Progenitor cell of endocrine pancreas (in vitro differentiated cells): ENCODE measurements around the gene UBTFL1. TPM values are rescaled to one million over a fixed set of nuclear protein-coding genes. Genes with fewer than 3 reads are reported as not detected.
"Not testable (repeated sequence)": the region's sequence is repeated elsewhere in the genome, so short reads cannot be mapped to it uniquely, and the experiment has no call there.

Experiments
- DNase-seq: peaks from one replicate; pipeline ENCODE4 v3.0.0; 2021; ENCODE audit warnings: low spot score; ENCODE audit not compliant: unreplicated experiment
- H3K27ac Mint-ChIP-seq: 2 replicates; pipeline ENCODE4 v1.8.0; 2021; ENCODE audit warnings: mild to moderate bottlenecking, moderate library complexity, mixed read lengths
- H3K27me3 Mint-ChIP-seq: 2 replicates; pipeline ENCODE4 v1.8.0; 2021; ENCODE audit warnings: mixed read lengths
- H3K36me3 Mint-ChIP-seq: 2 replicates; pipeline ENCODE4 v1.8.0; 2022; ENCODE audit warnings: mixed read lengths; ENCODE audit not compliant: insufficient read depth
- H3K4me1 Mint-ChIP-seq: 2 replicates; pipeline ENCODE4 v1.8.0; 2021; ENCODE audit warnings: low read depth, mixed read lengths
- H3K4me3 Mint-ChIP-seq: 2 replicates; pipeline ENCODE4 v1.8.0; 2021; ENCODE audit warnings: low read depth, mild to moderate bottlenecking, moderate library complexity, mixed read lengths
- H3K9me3 Mint-ChIP-seq: 2 replicates; pipeline ENCODE4 v1.8.0; 2021; ENCODE audit warnings: low read depth, mixed read lengths
- CTCF ChIP-seq: fragments of 200-600 bp; sonication (generic); IDR thresholded peaks from one replicate; pipeline ENCODE4 v1.5.0; 2021; ENCODE audit warnings: antibody characterized with exemption, mild to moderate bottlenecking; ENCODE audit not compliant: unreplicated experiment
- long read RNA-seq: library from polyadenylated mRNA; unstranded; transcript quantifications from one replicate; pipeline ENCODE4 v2.0.0, GENCODE V29; 2020
- total RNA-seq: library from RNA; stranded (reverse); gene quantifications from 2 replicates; pipeline ENCODE4 v1.2.1, GENCODE V29; 2021

Gene UBTFL1, protein sequence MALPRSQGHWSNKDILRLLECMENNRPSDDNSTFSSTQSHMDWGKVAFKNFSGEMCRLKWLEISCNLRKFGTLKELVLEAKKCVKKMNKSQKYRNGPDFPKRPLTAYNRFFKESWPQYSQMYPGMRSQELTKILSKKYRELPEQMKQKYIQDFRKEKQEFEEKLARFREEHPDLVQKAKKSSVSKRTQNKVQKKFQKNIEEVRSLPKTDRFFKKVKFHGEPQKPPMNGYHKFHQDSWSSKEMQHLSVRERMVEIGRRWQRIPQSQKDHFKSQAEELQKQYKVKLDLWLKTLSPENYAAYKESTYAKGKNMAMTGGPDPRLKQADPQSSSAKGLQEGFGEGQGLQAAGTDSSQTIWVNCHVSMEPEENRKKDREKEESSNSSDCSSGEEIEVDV
- total RNA-seq, result not detected in 2 replicates
- long read RNA-seq, result 0 reads

- H3K27ac Mint-ChIP-seq, H3K27me3 Mint-ChIP-seq, DNase-seq, H3K4me1 Mint-ChIP-seq, H3K36me3 Mint-ChIP-seq, H3K9me3 Mint-ChIP-seq, H3K4me3 Mint-ChIP-seq: not testable (repeated sequence)
These were observed at the start of gene UBTFL1 for GRCh38 chr11:90085650-90086049. Gene UBTFL1 (plus strand): TSS chr11:90085950. CDS start chr11:90085950, 0 bp downstream.

DNA sequence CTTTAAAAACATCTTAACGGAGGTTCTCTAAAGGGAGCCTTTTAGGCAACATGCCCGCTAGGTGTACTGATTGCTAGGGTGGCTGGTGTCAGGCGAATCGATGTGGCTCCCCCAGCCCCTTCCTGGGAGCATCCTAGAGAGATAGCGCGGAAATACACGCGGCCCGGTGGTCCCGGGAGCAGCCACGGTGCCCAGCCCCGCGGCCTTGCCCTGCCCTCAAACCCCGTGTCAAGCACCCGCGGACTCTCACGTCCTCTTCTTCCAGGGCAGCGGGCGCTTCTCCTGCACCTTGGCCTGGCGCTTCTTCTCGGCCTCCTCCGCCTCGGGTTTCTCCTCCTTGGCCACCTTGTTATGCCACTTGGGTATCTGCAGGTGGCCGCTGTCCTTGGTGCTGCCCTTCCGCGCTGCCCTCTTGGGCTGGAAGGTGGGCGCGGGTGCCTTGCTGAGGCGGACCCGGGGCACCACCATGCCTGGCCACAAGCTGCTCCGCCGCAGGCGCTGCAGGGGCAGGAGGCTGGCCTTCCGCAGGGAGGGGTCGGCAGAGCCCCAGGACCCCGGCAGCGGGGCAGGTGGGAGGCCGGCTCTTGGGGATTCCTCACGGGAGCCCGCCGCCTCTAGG, 34.0 kb upstream of the UBTFL1 start:
- H3K4me1 Mint-ChIP-seq, H3K27me3 Mint-ChIP-seq, H3K4me3 Mint-ChIP-seq, H3K9me3 Mint-ChIP-seq, H3K27ac Mint-ChIP-seq, H3K36me3 Mint-ChIP-seq: not testable (repeated sequence)
- peak; percentile 57 for DNase-seq

- TF ChIP-seq CTCF, result peak; percentile 41
- H3K27me3 Mint-ChIP-seq, H3K9me3 Mint-ChIP-seq, H3K36me3 Mint-ChIP-seq, H3K27ac Mint-ChIP-seq, H3K4me1 Mint-ChIP-seq: not testable (repeated sequence)
- peak; percentile 19 for DNase-seq
- H3K4me3 Mint-ChIP-seq, result peak overlapping the region; percentile 40
These were observed 33.4 kb upstream of the UBTFL1 start for GRCh38 chr11:90052311-90052710.

- not testable (repeated sequence) for H3K9me3 Mint-ChIP-seq, H3K27me3 Mint-ChIP-seq, H3K4me1 Mint-ChIP-seq, H3K36me3 Mint-ChIP-seq, H3K4me3 Mint-ChIP-seq, H3K27ac Mint-ChIP-seq, DNase-seq
These were observed 32.2 kb upstream of the UBTFL1 start for GRCh38 chr11:90053545-90053944.

GRCh38 chr11:90088731-90089130, 3.0 kb downstream of the UBTFL1 start:
- H3K27ac Mint-ChIP-seq, H3K4me1 Mint-ChIP-seq, H3K4me3 Mint-ChIP-seq, H3K27me3 Mint-ChIP-seq, H3K9me3 Mint-ChIP-seq, H3K36me3 Mint-ChIP-seq, DNase-seq: not testable (repeated sequence)

GRCh38 chr11:90095230-90095924, 9.6 kb downstream of the UBTFL1 start:
- not testable (repeated sequence) for H3K27me3 Mint-ChIP-seq, H3K27ac Mint-ChIP-seq, H3K4me3 Mint-ChIP-seq, H3K36me3 Mint-ChIP-seq, H3K4me1 Mint-ChIP-seq, H3K9me3 Mint-ChIP-seq, DNase-seq

DNA sequence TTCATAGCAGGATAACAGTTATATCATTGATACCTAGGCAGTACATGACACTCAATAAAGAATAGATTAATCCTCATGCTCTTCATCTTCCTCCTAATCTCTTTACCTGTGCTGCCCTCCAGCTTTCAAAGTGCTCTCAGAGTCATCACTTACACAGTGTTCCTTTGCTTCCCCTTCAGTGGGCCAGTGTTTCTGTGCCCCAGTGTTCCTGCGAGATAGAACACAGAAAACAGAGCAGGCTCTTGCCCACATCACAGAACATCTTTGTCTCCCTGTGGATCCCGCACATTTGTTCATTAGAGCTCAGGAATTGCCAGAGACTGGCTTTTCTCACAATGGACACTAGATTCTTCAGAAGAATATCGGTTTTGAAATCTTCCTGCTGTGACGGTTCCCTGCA, 12.5 kb downstream of the UBTFL1 start:
- not testable (repeated sequence) for H3K27ac Mint-ChIP-seq, H3K4me3 Mint-ChIP-seq, H3K36me3 Mint-ChIP-seq, H3K4me1 Mint-ChIP-seq, DNase-seq, H3K9me3 Mint-ChIP-seq, H3K27me3 Mint-ChIP-seq

DNA sequence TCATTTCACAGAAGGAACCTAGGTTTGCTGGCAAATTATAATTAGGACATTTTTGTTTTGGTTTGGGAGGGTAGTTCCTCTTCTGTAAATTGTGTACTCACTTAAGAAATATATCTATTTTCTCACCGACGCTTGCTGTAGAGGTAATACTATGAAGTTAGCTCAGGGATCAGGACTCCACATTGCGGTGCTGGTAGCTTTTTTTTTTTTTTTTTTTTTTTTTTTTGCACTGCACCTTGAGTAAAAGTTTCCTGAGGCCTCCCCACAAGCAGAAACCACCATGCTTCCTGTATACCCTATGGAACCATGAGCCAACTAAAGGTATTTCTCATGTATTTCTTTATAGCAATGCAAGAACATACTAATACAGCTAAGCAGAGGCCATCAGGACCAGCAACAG, 14.7 kb downstream of the UBTFL1 start:
- no peaks in the 10 kb centered on the region for H3K27me3 Mint-ChIP-seq
- H3K27ac Mint-ChIP-seq, result no peak overlapping the region
- no peaks in the 10 kb centered on the region for H3K36me3 Mint-ChIP-seq
- no peak for TF ChIP-seq CTCF
- H3K4me1 Mint-ChIP-seq, result no peaks in the 10 kb centered on the region
- DNase-seq, result no peak
- H3K9me3 Mint-ChIP-seq, result no peaks in the 10 kb centered on the region
- H3K4me3 Mint-ChIP-seq, result no peak overlapping the region
